GM19452 (cell line): ENCODE results near the gene SCN4A.
A peak's percentile ranks its signal among the peaks of the same experiment; 100 is the strongest.

Experiments used
- ATAC-seq: cut with Tn5 transposase; IDR thresholded peaks from one replicate; pipeline ENCODE4 v1.9.1; 2021; ENCODE audit not compliant: unreplicated experiment

SCN4A gene

GRCh38 chr17:63960006-63960405 lies 12.7 kb downstream of the SCN4A start:
- ATAC-seq = no peak

GRCh38 chr17:63956296-63956920 lies 16.3 kb downstream of the SCN4A start:
- no peak for ATAC-seq

GRCh38 chr17:63955791-63956190 lies 16.9 kb downstream of the SCN4A start:
- ATAC-seq = no peak

GRCh38 chr17:63955232-63955631 lies 17.5 kb downstream of the SCN4A start:
- no peak for ATAC-seq

GRCh38 chr17:63954402-63955063 lies 18.2 kb downstream of the SCN4A start:
- peak; percentile 80 for ATAC-seq

GRCh38 chr17:63950940-63951907 lies 21.5 kb downstream of the SCN4A start:
- no peak for ATAC-seq

GRCh38 chr17:63949576-63950250 lies 23.0 kb downstream of the SCN4A start:
- ATAC-seq = no peak

GRCh38 chr17:63948521-63948920 lies 24.2 kb downstream of the SCN4A start:
- no peak for ATAC-seq

- ATAC-seq = no peak
Measured at GRCh38 chr17:63947711-63948330, 24.9 kb downstream of the SCN4A start.

- ATAC-seq = peak; percentile 78
Measured at GRCh38 chr17:63946440-63947363, 26.0 kb downstream of the SCN4A start.

GRCh38 chr17:63945784-63946439 lies 26.8 kb downstream of the SCN4A start:
- no peak for ATAC-seq

- ATAC-seq = no peak
Measured at GRCh38 chr17:63944736-63945499, 27.8 kb downstream of the SCN4A start.

- no peak for ATAC-seq
Measured at GRCh38 chr17:63943745-63944144, 29.0 kb downstream of the SCN4A start.

GRCh38 chr17:63942309-63942985 lies 30.3 kb downstream of the SCN4A start:
- ATAC-seq = no peak

- no peak for ATAC-seq
Measured at GRCh38 chr17:63941751-63942150, 31.0 kb downstream of the SCN4A start.

- ATAC-seq = no peak
Measured at GRCh38 chr17:63941162-63941561, 31.6 kb downstream of the SCN4A start.

GRCh38 chr17:63940584-63940983 lies 32.1 kb downstream of the SCN4A start:
- ATAC-seq = no peak

- ATAC-seq = no peak
Measured at GRCh38 chr17:63939884-63940283, 32.8 kb downstream of the SCN4A start.
